HL-60/S4 treated with phorbol 12-myristate 13-acetate at 8.2 ng/mL for 4 days and 3 days (cell line): ENCODE results near the gene NHP2.
"Not testable (repeated sequence)": the region's sequence is repeated elsewhere in the genome, so short reads cannot be mapped to it uniquely, and the experiment has no call there.

Source experiments
- in situ Hi-C: fragments of 300-500 bp; cut with MboI; formaldehyde crosslinking; loops from 2 replicates; pipeline ENCODE4 v1.15.0; 2022; ENCODE audit warnings: low sequenced_read_pairs

Gene NHP2

GRCh38 chr5:178131446-178131996, 22.2 kb downstream of the NHP2 start:
- in situ Hi-C loops: no loop called here

- in situ Hi-C loops: no loop called here
Observed at GRCh38 chr5:178130576-178131445, 22.9 kb downstream of the NHP2 start, which contains the start of gene RMND5B. RMND5B (plus strand) TSS chr5:178131014; CDS start chr5:178138120, 7,106 bp downstream.

DNA sequence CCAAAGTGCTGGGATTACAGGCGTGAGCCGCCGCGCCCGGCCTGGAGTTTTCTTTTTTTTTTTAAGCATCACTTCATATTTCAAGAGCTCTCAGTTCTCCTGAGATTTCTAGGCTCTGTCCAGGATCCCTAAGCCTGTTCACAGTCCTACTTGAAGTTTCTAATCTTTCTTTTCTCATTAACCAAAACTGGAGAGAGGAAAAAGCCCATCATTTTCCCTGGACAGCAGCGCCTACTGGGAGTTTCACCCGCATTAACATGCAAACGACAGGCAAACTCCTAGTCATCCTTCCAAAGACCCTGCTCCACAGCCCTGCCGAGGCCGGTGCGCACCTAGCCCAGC, 23.5 kb downstream of the NHP2 start:
- in situ Hi-C loops: not testable (repeated sequence)

GRCh38 chr5:178129296-178129695, 24.4 kb downstream of the NHP2 start:
- in situ Hi-C loops: no loop called here

- in situ Hi-C loops: not testable (repeated sequence)
Observed at GRCh38 chr5:178127300-178128009, 26.2 kb downstream of the NHP2 start.

DNA sequence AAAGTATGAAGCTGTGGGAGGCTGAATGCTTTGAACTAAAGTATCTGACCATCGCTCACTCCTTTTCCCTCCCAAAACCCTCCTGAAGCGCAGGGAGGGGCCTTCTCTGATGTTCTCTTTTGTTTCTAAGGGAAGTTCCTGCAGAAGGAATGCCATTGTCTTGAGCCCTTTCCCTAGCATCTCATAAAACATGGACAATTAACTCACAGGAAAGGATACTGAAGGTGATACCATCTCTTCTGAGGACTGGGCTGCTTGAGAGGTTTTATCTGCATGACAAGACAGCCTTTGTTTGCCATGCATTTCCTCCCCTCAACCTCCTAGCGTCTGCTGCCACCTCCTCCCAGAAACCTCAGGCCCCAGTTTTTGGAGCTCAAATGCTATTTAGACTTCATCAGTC, 27.1 kb downstream of the NHP2 start:
- in situ Hi-C loops: no loop called here

GRCh38 chr5:178125253-178125906, 28.3 kb downstream of the NHP2 start:
- in situ Hi-C loops: no loop called here

GRCh38 chr5:178123966-178124925, 29.4 kb downstream of the NHP2 start:
- in situ Hi-C loops: no loop called here

DNA sequence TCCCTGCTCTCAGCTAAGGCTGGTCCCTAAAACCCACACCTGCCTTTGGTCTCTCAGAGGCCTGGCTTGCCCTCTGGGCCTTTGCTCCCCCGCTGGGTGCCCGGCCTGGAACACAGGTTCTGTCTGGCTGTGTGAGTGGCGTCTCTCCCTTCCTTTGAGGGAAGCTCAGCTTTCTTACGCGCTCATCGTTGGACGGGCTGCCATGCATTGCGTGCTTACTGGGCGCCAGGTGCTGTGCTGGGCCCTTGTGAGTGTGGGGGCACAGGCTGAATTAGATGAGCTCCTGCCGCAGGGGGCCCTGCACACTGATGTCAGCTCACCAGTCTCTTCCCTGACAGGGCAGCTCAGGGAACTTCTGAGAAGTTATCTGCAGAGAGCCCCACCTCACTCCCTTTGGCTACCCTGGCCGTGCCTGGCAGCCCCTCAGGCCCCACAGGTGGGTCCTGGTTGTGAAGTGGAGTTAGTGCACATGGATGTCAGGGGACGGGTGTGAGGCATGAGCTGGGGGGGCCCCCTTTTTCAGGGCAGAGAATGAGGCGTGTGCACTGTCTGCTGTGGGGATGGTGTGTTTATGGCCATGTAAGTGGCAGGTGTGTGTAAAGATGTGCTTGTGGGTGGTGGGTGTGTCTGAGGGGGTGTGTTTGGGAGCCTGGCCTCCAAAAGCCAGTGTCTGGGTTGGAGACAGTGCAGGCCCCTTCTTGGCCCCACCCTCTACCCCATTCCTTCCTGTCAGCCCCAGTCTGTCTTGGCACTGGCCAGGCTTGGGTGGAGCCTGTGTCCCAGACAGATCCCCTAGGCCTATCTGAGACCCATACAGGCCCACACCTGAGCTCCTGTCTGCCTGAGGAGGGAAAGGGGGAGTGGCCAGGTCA, 30.4 kb downstream of the NHP2 start:
- in situ Hi-C loops: no loop called here

DNA sequence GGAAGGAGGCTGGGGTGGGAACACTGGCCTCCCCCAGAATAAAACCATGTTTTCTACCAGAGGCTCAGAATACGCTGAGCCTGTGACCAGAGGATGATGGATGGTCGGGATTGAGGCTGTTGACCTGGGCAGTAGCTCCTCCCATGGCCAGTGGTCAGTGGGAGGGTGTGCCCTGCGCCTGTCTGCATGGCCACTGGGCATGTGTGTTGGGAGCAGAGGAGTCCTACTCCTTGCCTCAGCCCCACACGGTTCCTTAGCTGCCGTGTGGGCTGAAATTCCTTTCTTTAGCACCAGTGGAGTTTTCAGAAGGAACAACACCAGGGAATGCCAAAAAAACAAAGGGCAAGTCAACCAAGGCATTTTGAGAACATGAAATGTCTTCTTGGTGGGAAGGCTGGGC, 31.3 kb downstream of the NHP2 start:
- in situ Hi-C loops: no loop called here

DNA sequence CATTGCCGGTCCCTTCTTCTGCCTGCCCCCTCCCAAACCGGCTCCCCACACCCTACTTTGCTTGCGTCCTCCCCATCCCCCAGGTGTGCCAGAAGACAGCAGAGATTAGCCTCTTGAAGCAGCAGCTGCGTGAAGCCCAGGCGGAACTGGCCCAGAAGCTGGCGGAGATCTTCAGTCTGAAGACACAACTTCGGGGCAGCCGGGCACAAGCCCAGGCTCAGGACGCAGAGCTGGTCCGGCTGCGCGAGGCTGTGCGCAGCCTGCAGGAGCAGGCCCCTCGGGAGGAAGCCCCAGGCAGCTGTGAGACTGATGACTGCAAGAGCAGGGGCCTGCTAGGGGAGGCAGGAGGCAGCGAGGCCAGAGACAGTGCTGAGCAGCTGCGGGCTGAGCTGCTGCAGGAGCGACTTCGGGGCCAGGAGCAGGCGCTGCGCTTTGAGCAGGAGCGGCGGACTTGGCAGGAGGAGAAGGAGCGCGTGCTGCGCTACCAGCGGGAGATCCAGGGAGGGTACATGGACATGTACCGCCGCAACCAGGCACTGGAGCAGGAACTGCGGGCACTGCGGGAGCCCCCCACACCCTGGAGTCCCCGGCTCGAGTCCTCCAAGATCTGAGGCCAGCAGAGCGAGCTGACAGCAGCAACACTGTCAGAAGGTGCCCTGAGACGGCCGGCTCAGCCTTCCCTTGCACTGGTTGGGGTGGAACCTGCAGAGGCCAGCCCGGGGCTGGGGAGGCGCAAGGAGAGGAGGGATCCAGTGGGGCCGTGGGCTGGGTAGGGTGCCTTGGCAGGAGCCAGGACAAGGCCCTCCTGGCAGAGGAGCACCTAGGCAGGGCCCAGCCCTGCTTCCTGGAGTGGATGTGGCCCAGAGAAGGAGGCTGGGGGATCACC, 32.1 kb downstream of the NHP2 start:
- in situ Hi-C loops: no loop called here

- in situ Hi-C loops: no loop called here
Observed at GRCh38 chr5:178120607-178121357, 32.9 kb downstream of the NHP2 start.

GRCh38 chr5:178119915-178120606, 33.6 kb downstream of the NHP2 start:
- in situ Hi-C loops: no loop called here

GRCh38 chr5:178117923-178118701, 35.6 kb downstream of the NHP2 start:
- in situ Hi-C loops: no loop called here

DNA sequence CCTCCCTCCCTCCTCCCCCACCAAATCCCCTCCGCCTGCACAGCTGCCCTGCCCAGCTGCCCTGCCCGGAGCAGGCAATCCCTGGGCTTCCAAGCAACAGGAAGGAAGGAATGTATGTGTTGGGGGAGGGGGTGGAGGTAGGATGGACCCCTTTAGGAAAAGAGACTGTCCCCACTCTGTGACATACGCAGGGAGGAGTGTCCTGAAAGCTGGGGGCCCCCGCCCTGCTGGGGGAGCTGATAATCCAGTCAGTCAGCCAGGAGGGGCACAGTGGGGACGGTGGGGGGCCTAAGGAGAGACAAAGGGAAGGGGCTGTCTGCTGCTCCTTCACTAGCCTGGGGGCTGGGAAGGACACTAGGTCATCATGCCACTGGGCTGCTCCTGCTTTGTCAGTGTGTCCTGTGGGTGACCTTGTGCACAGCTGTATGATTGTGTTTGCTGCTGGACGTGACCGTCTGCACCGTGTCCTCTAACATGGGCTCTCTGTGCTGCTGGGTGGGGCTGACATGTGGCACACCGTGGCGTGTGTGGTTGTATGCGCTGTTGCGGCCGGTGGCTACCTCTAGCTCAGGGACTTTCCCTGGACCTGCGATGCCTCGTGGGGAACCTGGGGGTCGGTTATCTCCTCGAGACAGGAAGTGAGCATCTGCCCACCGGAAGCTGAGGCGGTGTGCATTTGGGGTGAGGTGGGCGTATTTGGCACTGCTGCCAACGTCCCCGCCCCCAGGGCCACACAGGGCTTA, 37.4 kb downstream of the NHP2 start:
- in situ Hi-C loops: no loop called here

- in situ Hi-C loops: no loop called here
Observed at GRCh38 chr5:178115814-178116142, 37.9 kb downstream of the NHP2 start.
